Dendritic cell treated with granulocyte-macrophage colony-stimulating factor and Interleukin-4, amounts not matched to agents 40 ng/mL and 50 ng/mL, for 4 days (primary cell): ENCODE measurements around the gene UCN.
"Not testable (repeated sequence)": the region's sequence is repeated elsewhere in the genome, so short reads cannot be mapped to it uniquely, and the experiment has no call there.

ENCODE experiments used
- H3K27ac Mint-ChIP-seq: one replicate; pipeline ENCODE4 v1.8.0; 2022; ENCODE audit warnings: mild to moderate bottlenecking, mixed read lengths
- H3K27me3 Mint-ChIP-seq: one replicate; pipeline ENCODE4 v1.8.0; 2022; ENCODE audit warnings: mild to moderate bottlenecking, mixed read lengths
- H3K36me3 Mint-ChIP-seq: one replicate; pipeline ENCODE4 v1.8.0; 2022; ENCODE audit warnings: low read depth, mixed read lengths
- H3K4me1 Mint-ChIP-seq: one replicate; pipeline ENCODE4 v1.8.0; 2022; ENCODE audit warnings: low read depth, mixed read lengths
- H3K4me3 Mint-ChIP-seq: one replicate; pipeline ENCODE4 v1.8.0; 2022; ENCODE audit warnings: mild to moderate bottlenecking, moderate library complexity, mixed read lengths
- H3K9me3 Mint-ChIP-seq: one replicate; pipeline ENCODE4 v1.8.0; 2022; ENCODE audit warnings: mixed read lengths
- intact Hi-C: fragments of 100-400 bp; cut with micrococcal nuclease; formaldehyde crosslinking; loops from one replicate; pipeline ENCODE4 v1.15.0; 2022

Gene UCN

GRCh38 chr2:27323596-27324285 is 15.5 kb upstream of the UCN start:
- Mint-ChIP-seq H3K4me1 (peaks cover 37% of the 10 kb centered on the region), H3K27ac (peak overlapping the region; percentile 100), H3K4me3 (peak overlapping the region; percentile 94), H3K27me3 (no peaks in the 10 kb centered on the region), H3K9me3 (no peaks in the 10 kb centered on the region), H3K36me3 (peaks cover 61% of the 10 kb centered on the region)
- intact Hi-C loops, result loop anchor here (1.0 kb wide), 1 partner anchor 33 kb away; the partner anchor contains the start of gene GTF3C2

GRCh38 chr2:27322766-27323595 is 14.7 kb upstream of the UCN start, which contains the start of gene MPV17:
Gene MPV17 (minus strand): TSS chr2:27323097. CDS start chr2:27322517, 580 bp downstream.
- intact Hi-C loops, result loop anchor here (1.0 kb wide), 1 partner anchor 33 kb away; the partner anchor contains the start of gene GTF3C2

GRCh38 chr2:27322301-27322765 is 14.1 kb upstream of the UCN start:
- intact Hi-C loops, result no loop called here
- Mint-ChIP-seq H3K27me3 (no peaks in the 10 kb centered on the region), H3K36me3 (peaks cover 56% of the 10 kb centered on the region)

More at GRCh38 chr2:27322766-27323595, 14.7 kb upstream of the UCN start, which contains the start of gene MPV17:
- Mint-ChIP-seq H3K36me3 (peaks cover 60% of the 10 kb centered on the region), H3K4me3 (peak within 1 kb of the TSS; percentile 94), H3K9me3 (no peaks in the 10 kb centered on the region), H3K27ac (peak within 1 kb of the TSS; percentile 100), H3K27me3 (no peaks in the 10 kb centered on the region), H3K4me1 (peaks cover 37% of the 10 kb centered on the region)

GRCh38 chr2:27320958-27321543 is 12.8 kb upstream of the UCN start:
- Mint-ChIP-seq H3K9me3 (no peaks in the 10 kb centered on the region), H3K27me3 (no peaks in the 10 kb centered on the region), H3K27ac (no peak overlapping the region), H3K36me3 (peaks cover 50% of the 10 kb centered on the region), H3K4me1 (peaks cover 46% of the 10 kb centered on the region), H3K4me3 (no peak overlapping the region)
- intact Hi-C loops, result no loop called here

More at GRCh38 chr2:27322301-27322765, 14.1 kb upstream of the UCN start:
- no peaks in the 10 kb centered on the region for H3K9me3 Mint-ChIP-seq
- peaks cover 41% of the 10 kb centered on the region for H3K4me1 Mint-ChIP-seq
- H3K27ac Mint-ChIP-seq, result peak overlapping the region; percentile 100
- peak overlapping the region; percentile 94 for H3K4me3 Mint-ChIP-seq

GRCh38 chr2:27319839-27320238 is 11.6 kb upstream of the UCN start:
- peaks cover 53% of the 10 kb centered on the region for H3K36me3 Mint-ChIP-seq
- not testable (repeated sequence) for H3K27ac Mint-ChIP-seq

GRCh38 chr2:27316655-27317412 is 8.6 kb upstream of the UCN start:
- no peaks in the 10 kb centered on the region for H3K9me3 Mint-ChIP-seq
- no peaks in the 10 kb centered on the region for H3K27me3 Mint-ChIP-seq
- intact Hi-C loops, result no loop called here
- H3K36me3 Mint-ChIP-seq, result peaks cover 56% of the 10 kb centered on the region
- peaks cover 29% of the 10 kb centered on the region for H3K4me1 Mint-ChIP-seq
- no peak overlapping the region for H3K4me3 Mint-ChIP-seq
- peak overlapping the region; percentile 47 for H3K27ac Mint-ChIP-seq

More at GRCh38 chr2:27319839-27320238, 11.6 kb upstream of the UCN start:
- H3K4me1 Mint-ChIP-seq, result peaks cover 46% of the 10 kb centered on the region
- H3K9me3 Mint-ChIP-seq, H3K27me3 Mint-ChIP-seq, H3K4me3 Mint-ChIP-seq, intact Hi-C loops: not testable (repeated sequence)

GRCh38 chr2:27315122-27315521 is 6.9 kb upstream of the UCN start:
- H3K27ac Mint-ChIP-seq, result no peak overlapping the region
- H3K4me3 Mint-ChIP-seq, result no peak overlapping the region
- H3K9me3 Mint-ChIP-seq, result no peaks in the 10 kb centered on the region
- no peaks in the 10 kb centered on the region for H3K27me3 Mint-ChIP-seq
- peaks cover 59% of the 10 kb centered on the region for H3K36me3 Mint-ChIP-seq
- intact Hi-C loops, result no loop called here
- H3K4me1 Mint-ChIP-seq, result peaks cover 17% of the 10 kb centered on the region

GRCh38 chr2:27314709-27315108 is 6.5 kb upstream of the UCN start:
- Mint-ChIP-seq H3K9me3 (no peaks in the 10 kb centered on the region), H3K4me1 (peaks cover 17% of the 10 kb centered on the region), H3K27me3 (no peaks in the 10 kb centered on the region), H3K4me3 (no peak overlapping the region), H3K27ac (no peak overlapping the region), H3K36me3 (peaks cover 63% of the 10 kb centered on the region)
- intact Hi-C loops, result no loop called here

GRCh38 chr2:27313882-27314645 is 5.8 kb upstream of the UCN start:
- H3K27ac Mint-ChIP-seq, result no peak overlapping the region
- H3K36me3 Mint-ChIP-seq, result peaks cover 70% of the 10 kb centered on the region
- intact Hi-C loops, result no loop called here
- peaks cover under 1% of the 10 kb centered on the region for H3K27me3 Mint-ChIP-seq
- H3K4me3 Mint-ChIP-seq, result no peak overlapping the region
- H3K9me3 Mint-ChIP-seq, result no peaks in the 10 kb centered on the region
- H3K4me1 Mint-ChIP-seq, result peaks cover 17% of the 10 kb centered on the region

- H3K27me3 Mint-ChIP-seq, result peaks cover 17% of the 10 kb centered on the region
- intact Hi-C loops, result no loop called here
- H3K4me1 Mint-ChIP-seq, result peaks cover 14% of the 10 kb centered on the region
- peaks cover 76% of the 10 kb centered on the region for H3K36me3 Mint-ChIP-seq
- H3K9me3 Mint-ChIP-seq, result no peaks in the 10 kb centered on the region
- no peak overlapping the region for H3K27ac Mint-ChIP-seq
- no peak overlapping the region for H3K4me3 Mint-ChIP-seq
These were observed 3.9 kb upstream of the UCN start for GRCh38 chr2:27312152-27312551.

GRCh38 chr2:27309651-27310050 is 1.4 kb upstream of the UCN start:
- peaks cover 58% of the 10 kb centered on the region for H3K36me3 Mint-ChIP-seq
- no peaks in the 10 kb centered on the region for H3K9me3 Mint-ChIP-seq
- peaks cover 15% of the 10 kb centered on the region for H3K4me1 Mint-ChIP-seq
- intact Hi-C loops, result no loop called here
- H3K27ac Mint-ChIP-seq, result no peak overlapping the region
- H3K4me3 Mint-ChIP-seq, result no peak overlapping the region
- H3K27me3 Mint-ChIP-seq, result peaks cover 42% of the 10 kb centered on the region

- Mint-ChIP-seq H3K4me1 (peaks cover 15% of the 10 kb centered on the region), H3K9me3 (no peaks in the 10 kb centered on the region), H3K27ac (no peak overlapping the region), H3K4me3 (peak overlapping the region; percentile 35), H3K36me3 (peaks cover 51% of the 10 kb centered on the region), H3K27me3 (peaks cover 46% of the 10 kb centered on the region)
- intact Hi-C loops, result no loop called here
These were observed 493 bp downstream of the UCN start for GRCh38 chr2:27307545-27308358.
